Femur (tissue), 1 donor: ENCODE results near the gene ADGRG7.
"Not testable (repeated sequence)": the region's sequence is repeated elsewhere in the genome, so short reads cannot be mapped to it uniquely, and the experiment has no call there.

Source experiments
- DNase-seq: peaks from one replicate; pipeline ENCODE4 v3.0.0-alpha.2; 2017

The ADGRG7 gene, protein sequence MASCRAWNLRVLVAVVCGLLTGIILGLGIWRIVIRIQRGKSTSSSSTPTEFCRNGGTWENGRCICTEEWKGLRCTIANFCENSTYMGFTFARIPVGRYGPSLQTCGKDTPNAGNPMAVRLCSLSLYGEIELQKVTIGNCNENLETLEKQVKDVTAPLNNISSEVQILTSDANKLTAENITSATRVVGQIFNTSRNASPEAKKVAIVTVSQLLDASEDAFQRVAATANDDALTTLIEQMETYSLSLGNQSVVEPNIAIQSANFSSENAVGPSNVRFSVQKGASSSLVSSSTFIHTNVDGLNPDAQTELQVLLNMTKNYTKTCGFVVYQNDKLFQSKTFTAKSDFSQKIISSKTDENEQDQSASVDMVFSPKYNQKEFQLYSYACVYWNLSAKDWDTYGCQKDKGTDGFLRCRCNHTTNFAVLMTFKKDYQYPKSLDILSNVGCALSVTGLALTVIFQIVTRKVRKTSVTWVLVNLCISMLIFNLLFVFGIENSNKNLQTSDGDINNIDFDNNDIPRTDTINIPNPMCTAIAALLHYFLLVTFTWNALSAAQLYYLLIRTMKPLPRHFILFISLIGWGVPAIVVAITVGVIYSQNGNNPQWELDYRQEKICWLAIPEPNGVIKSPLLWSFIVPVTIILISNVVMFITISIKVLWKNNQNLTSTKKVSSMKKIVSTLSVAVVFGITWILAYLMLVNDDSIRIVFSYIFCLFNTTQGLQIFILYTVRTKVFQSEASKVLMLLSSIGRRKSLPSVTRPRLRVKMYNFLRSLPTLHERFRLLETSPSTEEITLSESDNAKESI

DNA sequence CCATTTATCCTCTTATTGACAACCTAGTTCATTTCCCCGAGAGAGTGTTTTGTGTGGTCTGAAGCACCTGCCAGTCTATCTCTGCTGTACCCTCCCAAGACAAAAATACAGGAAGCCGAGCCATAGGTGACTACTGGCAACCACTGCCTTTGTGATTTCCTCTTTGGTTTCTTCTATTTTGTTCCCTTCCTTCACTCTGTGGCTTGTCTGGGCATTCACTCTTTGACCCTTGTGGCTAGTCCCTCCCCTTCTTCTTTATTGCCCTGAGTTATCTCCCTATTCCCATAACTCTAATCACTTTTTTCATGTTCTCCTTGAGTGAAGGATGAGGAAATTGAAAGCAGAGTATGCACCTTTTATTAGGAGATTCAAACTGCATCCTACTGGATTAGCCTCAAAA, at the start of gene ADGRG7:
Gene ADGRG7, plus strand, starts transcription at position 297 of the 400 bp plus-strand sequence. CDS start 256 bp downstream, outside the sequence.
- no peak for DNase-seq

DNA sequence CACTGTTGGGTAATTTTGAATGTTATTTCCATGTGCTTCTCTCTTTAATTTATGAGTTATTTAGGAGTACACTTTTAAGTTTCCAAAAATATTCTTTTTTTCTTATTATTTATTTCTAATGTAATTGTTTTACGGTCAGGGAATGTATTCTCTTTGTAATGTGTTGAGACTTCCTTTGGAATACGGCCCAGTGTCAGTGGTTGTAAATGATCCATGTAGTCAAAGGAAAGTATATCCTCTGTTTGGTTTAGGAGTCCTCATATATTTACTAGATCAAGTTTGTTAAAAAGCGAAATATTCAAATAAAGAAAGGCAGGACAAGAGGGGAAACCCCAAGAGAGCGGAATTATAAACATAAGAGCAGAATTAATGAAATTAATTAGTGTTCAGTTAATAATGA, 49.0 kb upstream of the ADGRG7 start:
- DNase-seq: no peak

DNA sequence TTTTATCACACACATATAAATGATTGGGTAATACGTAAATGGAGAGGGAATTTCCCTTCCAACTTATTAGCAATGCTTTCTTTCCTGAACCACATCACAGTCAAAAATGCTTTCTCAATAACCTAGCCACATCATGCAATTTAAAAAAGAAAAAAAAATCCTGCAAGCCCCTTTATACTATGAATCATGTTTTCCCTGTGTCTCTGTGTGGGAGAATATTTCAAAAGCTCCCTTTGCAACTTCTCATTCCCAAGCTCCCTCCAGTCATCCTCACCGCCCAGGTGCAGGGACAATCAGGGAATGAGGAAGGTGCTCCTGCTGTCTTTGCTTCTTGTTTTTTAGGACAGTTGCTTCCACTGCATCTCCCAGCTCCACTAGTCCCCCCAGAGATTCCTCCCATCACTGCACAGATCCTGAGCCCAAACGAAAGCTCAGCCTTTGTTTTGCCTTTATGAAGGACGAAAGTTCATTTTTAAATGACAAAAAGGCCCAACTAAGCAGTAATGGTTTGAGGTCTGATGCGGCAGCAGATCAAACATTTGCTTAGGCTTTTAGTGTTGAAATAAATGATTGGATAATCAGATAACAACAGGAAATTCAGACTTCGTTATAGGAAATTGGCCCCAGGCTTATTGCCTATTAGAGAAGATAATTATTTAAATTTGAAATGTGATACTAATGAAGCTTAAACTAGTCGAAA, 47.8 kb upstream of the ADGRG7 start:
- DNase-seq: no peak

DNA sequence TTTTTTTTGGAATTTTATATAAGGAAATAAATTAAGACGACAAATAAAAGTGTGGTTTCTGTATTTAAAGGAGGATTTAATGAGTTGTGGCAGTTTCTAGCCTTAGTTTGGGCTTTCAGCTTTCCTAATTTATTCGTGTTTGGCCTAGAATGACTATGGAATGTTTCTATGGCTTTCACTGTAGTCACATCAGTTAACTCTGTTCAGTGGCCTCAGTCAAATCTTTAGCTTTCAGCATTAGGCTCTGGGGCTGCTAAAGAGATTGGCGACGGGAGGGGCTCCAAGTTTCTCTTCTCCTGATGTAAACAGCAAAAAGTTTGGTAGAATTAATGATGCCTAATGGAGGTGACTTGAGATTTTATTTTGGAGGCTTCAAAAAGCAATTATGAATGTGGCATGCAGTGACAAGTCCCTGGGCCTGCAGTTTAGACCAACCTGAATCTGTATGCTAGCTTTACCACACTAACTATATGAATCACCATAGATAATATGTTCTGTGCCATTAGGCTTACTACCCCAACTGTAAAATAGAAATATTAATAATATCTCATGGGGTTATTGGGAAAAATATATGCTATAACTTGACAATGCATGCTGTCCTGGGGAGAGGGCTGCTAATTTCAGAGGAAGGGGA, 47.1 kb upstream of the ADGRG7 start:
- no peak for DNase-seq

DNA sequence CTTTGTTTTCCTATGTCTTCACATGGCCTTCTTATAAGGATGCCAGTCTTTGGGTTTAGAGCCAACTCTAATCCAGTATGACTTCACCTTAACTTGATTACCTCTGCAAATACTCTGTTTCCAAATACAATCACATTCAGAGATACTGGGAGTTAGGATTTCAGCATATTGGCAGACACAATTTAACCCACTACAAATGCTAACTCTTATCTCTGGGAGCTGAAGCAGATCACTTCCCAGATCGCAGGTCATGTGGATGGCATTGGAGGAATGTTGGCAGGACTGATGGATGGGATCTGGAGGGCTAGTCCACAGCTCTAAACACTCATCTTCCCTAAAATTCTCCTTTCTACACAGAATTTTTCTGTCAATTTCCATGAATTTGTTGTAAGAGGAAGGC, 46.2 kb upstream of the ADGRG7 start:
- no peak for DNase-seq

DNA sequence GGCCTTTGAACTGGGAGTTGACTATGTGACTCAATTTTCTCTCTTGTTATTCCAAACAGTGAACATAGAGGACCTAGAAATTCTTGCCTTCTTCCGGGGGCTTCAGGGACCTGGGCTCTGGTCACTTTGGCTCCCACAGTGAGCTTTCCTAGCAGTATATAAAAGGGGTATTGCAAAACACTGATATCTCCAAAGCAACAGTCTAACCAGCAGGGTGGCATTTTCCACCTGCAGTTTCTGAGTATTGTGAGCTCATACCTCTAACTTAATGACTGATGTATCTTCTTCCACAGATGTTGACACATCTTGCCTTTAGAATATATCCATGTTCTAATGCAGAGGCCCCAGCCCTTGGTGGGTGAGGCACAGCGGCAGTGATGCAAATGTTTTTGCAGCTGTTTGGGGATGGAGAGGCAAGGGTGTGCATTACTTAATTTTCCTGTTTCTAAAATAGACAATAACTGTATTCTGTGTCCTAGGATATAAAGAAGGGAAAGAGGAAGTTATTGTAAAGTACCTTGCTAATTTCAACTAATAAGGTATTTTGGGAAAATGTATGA, 45.7 kb upstream of the ADGRG7 start:
- DNase-seq: no peak

DNA sequence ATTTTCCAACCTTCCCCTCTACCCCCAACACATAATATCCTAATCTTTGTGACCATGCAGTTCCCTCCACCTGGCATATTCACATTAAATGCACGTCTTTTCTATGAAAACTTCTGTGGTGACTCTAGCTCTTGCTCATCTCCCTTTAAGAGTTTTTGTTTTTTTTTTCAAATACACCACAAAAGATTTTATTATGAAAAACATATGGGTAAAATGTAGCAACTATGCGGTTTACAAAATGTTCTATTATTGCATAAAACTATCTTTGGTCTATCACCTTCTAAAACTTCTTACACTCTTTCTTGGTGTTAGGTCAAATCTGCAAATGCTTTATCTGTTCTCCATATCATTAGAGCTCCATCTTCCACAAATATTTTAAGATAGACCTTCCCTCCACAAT, 38.6 kb upstream of the ADGRG7 start:
- no peak for DNase-seq

DNA sequence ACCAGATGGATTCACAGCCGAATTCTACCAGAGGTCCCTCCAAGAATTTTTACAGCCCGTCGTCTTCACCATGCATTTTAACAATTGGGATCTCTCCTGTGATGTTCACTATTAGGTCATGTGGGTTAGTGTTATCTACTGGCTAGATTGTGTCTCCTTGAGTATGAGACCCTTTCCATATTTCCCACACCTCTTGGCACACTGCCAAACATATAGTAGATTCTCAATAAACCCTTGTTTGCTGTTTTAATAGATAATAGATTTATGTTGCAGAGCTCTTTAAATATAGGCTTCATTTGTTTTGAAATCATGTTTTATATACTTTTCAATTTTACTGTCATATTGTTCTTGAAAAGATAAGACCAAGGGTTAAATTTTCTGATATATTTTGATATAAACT, 34.9 kb upstream of the ADGRG7 start:
- DNase-seq: no peak

DNA sequence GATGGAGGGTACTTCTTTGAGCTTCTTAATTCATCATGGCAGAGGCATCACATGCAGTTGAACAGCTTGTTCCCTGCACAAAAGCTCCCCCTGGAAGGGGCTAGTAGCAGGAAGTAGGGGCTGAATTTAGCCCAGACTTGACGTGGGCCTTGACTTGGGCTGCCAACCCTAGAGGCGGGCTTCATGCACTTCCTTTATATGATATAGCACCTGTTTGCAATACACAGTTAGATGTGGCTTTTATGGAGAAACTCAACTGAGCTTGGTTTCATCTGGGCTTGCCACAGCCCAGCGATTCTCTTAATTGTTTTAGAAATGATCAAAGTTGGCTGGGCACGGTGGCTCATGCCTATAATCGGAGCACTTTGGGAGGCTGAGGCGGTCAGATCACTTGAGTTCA, 33.7 kb upstream of the ADGRG7 start:
- DNase-seq: no peak

DNA sequence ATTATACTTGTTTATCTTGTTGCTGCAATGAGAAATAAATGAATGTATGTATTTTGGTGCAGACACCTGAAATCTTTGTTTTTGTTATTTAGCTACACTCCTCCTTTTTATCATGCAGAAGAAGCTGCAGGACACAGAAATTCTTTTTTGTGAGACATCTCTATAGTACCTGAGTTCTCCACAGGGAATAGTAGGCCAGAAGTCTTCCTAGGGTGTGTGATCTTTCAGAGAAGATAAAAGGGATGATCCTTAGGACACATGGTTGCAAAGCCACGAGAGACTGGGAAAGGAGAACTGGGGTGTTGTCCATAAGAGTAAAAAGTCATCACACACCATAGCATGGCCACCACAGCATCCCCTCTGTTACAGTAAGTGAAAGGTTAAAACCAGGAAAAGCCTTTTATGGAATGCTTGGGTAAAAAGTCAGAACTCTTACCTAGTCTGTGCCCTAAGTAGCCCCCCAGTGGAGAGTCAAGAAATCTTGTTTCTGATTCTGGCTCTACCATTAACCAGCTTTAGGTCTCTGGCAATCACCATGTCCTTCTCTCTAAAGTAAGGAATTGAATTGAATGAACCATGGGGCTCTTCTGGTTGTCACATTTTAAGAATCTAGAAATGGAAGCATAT, 31.9 kb upstream of the ADGRG7 start:
- no peak for DNase-seq

DNA sequence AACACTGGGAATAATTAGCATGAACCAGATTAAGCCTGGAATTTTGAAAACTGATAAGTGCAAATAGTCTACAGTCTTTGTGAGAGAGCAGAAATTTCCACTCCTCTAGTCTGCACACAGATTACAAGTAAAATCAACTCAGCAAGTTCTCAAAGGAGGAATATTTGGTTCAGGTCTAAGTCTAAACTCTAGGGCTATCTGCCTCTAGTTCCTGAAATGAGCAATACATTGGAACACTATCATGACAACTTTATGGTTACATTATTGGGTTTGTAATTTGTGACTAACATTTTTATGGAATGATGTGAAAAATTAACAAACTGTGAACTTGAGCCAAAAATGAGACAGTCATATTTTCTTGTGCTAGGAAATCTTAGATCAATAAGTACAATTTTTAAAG, 30.8 kb upstream of the ADGRG7 start:
- no peak for DNase-seq

DNA sequence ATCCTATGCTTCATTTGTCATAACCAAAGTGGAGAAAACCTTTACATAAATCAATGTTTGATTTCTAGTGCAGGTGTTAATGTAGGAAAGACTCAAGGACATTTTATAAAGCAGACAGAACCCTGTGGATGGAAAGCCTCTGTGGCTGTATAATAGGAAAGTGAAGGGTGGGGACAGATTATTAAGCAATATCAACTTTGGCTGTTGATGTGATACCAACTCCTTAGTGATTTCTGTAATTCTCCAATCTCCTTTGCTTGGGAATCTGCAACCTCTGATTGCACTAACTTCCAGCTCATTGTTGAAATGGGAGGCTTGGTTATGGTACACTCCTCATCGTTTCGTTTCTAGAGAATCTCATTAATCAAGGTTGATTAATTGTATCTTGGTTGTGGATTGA, 29.3 kb upstream of the ADGRG7 start:
- DNase-seq: no peak

DNA sequence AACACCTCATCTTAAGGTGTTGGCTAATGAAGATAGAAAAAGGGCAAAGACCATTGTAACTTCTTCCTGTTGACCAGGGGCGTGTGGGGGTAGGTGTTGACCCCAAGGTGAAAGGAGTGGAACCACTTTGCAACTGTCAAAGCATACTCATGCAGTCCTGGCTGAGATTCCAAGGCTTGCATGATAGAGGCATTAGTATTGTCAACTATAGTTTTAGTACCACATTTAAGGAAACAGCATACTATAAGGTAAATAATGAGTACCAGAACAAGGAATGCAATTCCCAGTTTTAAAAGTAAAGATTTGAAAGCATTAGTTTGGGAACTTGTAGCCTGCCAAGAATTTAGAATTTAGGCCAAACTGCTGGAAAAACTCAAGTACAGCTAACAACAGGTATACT, 27.8 kb upstream of the ADGRG7 start:
- DNase-seq: no peak

DNA sequence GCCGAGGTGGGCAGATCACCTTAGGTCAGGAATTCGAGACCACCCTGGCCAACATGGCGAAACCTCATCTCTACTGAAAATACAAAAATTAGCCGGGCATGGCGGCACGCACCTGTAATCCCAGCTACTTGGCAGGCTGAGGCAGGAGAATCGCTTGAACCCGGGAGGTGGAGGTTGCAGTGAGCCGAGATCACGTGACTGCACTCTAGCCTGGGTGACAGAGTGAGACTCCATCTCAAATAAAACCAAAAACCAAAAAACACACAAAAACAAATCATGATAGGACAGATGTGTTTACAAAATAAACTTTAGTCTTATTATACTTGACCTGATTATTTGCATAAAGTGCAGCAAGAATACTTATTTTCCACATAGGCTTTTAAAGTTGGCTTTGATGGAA, 27.2 kb upstream of the ADGRG7 start:
- not testable (repeated sequence) for DNase-seq

DNA sequence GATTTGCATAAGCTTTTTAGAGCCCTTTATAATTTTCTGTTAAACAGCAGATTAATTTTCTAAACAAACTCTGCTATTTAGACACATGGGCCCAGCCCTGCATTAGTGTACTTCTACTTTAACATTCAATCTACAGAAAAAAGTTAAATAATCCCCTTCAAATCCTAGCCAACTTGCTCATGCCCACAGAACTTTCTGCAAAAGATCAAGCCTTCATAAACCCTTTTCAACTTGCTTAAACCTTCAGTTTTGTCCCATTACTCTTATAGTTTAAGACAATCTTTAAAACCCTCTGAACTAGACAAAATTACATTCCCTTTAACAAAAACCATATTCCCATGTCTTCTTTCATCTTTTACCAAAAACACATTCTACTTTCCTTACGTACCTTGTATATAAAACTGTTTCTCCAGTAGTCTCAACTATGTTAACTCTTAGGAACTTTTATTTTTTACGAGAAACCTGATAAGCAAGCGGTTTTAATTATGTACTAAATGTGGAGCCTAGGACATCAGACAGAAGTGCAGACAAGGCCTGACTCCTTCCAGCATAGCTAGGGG, 25.2 kb upstream of the ADGRG7 start:
- DNase-seq: no peak

DNA sequence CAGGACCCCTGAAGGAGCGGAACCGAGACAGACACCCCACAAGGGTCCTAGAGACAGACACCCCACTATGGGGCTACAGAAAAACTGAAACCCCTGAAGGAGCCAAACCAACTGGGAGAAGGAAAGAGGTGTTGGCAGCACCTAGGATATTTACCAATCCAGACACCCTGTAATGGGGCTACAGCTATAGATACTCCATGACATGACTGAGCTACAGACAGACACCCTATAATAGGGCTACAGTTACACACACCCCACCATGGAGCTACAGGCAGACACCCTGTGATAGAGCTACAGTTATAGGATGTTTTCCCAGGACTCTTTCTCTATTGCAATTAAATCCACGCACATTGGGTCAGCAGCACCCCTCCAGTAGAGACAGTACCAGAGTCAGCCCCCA, 22.6 kb upstream of the ADGRG7 start:
- DNase-seq: no peak

DNA sequence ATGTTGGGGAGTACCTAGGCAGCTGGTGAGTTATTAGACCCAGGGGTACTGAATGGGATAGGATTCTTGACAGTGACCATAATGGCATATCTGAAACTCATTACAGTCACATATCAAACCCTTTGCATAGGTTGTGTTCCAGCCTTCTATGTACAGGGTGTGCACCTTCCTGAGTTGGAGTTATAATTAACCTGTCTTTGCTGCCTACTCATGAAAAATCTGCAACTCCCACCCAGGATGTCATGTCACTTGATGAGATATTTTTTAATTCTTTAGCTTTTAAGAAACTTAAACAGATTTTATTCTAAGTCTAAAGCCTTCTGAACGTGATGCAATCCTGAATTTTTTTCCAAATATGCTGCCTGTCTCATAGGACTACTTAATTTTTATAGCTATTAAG, 21.1 kb upstream of the ADGRG7 start:
- no peak for DNase-seq

DNA sequence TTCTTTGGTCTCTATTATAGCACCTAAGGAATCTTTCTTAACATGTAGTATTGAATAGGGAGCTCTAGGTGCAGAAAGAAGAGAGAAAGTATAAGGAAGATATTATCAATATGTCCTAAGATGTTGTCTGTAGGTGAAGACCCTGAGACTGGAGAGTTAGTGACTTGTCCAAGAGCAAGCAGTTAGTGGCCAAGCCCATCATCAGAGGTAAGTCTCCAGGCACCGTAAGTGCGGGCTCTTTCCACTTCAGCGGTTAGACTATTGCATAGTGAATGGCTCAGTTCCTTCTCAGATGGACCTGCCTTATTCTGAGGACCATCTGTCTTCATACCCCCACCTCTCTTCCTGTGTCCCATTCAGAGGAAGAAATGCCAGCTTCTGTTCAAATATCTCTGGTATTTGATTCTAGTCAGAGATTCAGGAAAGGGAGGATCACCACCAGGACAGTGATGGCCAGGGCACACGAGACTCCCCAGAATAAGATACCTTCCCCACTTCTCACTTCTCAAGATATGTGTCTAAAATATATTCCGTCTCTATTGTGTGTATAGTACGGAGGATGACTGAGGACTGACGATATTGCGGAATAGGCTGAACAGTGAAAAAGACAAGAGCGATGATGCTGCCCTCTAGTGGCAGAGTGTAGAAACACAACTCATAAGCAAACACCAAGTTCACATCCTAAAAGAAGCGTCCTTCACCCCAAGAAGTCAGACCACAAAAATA, 19.1 kb upstream of the ADGRG7 start:
- peak; percentile 78 for DNase-seq

DNA sequence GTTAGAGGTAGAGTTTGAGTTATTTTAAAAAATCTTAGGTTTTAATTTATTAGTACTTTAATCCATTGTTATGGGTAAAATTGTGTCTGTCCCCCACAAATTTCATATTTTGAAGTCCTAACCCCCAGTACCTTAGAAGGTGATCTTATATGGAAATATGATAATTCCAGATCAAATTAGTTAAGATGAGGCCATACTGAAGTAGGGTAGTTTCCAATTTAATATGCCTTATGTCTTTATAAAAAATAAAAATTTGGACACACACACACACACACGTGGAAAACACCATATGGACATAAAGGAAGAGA, 18.6 kb upstream of the ADGRG7 start:
- DNase-seq: no peak

DNA sequence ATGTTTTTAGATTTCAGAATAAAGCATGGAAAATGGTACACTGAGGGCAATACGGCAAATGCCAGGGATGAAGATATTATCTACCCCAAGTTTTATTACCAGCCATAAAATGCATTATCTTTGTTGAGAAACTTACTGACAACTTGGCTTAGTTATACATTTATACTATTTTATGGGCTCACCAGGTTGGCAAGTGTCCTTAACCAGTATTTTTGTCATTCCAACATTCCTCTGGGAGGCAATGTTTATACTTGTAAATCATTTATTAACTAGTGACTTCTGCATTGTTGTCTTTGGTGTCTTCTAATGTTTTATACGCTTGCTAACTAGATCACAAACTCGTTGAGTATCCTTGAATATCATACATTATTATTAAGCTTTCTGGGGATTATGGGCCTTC, 18.0 kb upstream of the ADGRG7 start:
- DNase-seq: no peak
